Activated CD8-positive, alpha-beta memory T cell treated with anti-CD3 and anti-CD28 coated beads, Interleukin-2, amount 50 U/mL, for 1 hour (primary cell): ENCODE data around the gene HMCN2.
"Not testable (repeated sequence)": the region's sequence is repeated elsewhere in the genome, so short reads cannot be mapped to it uniquely, and the experiment has no call there.

ENCODE experiments used
- DNase-seq: peaks from one replicate; pipeline ENCODE4 v3.0.0-alpha.2; 2020; ENCODE audit errors: extremely low read depth

HMCN2 gene

DNA sequence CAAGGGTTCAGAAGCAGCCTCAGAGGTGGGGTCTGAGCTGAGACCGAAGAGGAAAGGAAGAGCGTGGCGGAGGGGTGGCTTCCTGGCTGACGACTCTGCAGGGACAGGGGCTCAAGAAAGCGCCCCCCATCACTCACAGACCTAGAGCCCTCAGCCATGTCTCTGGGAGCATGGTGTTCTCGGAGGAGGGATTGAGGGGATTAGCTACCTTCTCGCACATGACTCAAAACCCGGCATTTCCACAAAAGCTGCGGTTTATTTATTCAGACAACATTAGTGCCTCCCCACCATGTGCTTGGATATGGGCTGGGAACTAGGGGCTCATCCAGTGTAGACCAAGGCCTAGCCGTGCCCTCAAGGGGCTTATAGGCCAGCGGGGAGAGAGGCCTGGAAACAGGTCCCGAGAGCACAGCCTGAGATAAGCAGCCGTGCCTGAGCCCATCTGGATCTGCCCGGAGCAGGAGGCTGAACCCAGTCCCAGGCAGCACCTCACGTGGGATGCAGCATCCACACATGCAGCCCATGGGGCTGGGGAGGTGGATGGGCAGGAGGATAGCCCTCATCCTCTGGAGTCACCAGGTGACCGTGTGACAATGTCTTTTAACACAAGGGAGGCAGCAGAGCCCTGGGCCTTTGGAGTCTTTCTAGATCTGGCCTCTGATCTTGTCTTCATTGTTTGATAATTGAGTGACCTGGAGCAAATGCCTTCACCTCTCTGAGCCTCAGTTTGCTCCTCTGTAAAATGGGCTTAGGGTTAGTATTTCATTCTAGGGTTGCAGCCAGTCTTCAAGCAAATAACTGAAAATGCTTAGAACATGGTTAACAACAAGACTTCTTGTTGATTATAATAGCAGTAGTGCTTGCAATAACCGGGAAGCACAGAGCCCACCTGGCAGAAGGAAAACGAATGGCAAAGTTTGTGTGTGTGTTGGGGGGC is 878 bp upstream of the HMCN2 start:
- no peak for DNase-seq

DNA sequence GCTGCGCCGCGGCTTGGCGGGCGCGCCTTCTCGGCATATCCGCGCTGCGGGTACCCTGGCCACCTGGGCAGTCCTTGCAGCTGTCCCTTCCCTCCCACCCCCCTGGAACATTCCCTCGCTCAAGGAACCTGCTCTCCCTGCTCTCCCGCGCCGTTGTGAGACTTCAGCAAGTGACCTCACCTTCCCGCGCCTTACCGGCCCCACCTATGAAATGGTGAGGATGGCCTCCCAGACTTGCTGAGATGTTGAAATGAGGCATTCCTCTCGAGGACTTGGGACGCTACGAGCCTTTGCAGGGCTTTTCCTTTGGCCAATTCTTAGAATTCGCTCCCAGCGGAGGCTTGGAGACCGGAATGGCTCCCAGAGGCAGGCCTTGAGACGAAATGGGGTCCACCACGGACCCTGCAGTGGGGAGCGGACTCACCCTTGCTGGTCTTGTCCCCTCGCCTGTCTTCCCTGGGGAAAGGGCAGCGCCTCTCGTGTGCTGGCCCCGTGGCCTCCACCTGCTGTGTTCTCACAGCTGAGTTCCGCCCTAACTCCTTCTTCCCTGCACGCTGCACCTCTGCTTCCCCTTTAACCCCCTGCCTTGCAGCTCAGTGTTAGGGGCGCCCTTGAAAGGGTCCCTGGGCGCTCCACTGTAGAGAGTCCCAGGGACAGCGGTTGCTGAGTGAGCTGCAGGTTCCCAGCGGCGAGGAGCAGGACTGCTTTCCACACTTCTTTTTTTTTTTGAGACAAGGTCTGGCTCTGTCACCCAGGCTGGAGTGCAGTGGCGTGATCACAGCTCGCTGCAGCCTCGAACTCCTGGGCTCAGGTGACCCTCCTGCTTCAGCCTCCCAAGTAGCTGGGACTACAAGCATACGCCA is 907 bp downstream of the HMCN2 start:
- DNase-seq, result no peak

DNA sequence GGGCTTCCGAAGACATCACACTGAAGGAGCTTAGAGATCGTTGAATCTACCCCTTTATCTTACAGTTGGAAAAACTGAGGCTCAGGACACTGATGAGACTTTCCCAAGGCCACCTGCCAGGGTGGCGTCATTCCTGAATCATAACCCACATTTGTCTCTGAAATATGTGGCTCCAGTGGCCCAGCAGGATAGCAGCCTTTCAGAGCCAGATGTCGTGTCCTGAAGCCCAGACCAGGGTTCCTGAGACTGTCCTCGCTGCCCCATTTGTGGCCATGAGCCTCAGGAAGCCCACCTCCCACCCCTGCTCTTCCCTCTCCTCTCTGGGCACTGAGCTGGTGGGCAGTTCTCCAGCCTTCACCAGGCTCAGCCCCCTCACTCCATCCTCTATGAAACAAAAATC is 2.4 kb downstream of the HMCN2 start:
- no peak for DNase-seq

DNA sequence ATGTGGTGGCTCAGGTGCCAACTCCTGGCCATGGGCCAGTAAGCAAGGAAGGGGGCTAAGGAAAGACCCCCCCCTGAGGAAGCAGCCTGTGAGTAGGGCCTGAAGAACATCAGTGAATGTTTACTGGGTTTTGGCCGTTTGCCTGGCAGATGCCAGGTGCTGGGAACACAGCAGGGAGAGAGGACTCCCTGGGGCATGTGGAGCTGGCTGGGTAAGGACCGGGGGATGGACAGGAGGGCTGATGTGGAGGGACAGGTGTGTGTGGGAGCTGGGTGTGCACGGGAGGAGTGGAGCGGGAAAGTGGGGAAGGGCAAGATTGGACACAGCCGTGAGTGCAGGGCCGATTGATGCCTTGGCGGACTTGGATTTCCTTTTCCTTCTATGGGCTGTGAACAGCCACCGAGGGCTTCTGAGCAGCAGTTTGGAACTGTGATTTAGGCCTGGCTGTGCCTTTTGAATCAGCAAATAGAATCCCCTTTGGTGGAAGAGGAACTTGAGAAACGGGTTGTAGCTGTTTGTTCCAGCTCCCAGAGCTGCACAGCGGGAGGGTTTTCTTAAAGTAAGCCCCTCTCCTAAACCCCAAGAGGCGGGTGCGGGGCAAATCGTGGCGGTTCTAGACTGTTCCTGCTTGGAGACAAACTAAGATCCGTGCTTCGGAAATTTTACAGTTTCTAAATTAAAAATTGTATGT is 3.1 kb downstream of the HMCN2 start:
- DNase-seq, result no peak

DNA sequence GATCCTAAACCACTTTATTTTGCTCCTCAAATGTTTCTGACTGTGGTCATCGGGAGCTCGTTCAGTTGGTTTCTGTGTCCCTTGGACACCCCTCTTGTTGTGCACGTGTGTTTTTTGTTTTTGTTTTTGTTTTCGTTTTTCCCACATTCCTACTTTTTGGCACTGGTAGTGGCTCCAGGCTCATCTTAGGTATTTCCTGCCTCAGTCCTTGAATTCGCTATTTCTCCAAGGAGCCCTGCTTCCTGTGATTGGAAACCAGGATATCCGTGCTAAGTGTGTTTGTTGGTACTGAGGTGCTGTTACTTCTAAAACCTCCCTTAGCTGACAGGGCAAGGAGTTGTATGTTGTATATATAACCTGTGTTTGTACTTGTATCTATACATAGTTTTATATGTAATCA is 5.9 kb downstream of the HMCN2 start:
- DNase-seq, result no peak

DNA sequence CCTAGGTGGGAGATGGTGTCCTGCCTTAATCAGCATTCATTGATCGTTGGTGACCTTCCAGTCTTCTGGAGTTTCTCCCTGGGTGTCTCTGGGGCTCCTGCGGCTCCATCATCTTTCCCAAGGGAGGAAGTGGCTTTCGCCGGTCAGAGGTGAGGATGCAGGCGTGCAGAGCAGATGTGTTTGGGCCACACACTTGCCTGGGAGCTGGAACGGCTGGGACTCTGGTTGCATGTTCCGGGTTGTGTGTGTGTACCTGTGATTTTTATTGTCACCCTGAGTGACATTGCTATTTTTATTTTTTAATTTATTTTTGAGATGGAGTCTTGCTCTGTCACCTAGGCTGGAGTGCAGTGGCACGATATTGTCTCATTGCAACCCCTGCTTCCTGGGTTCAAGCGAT is 9.6 kb downstream of the HMCN2 start:
- no peak for DNase-seq

DNA sequence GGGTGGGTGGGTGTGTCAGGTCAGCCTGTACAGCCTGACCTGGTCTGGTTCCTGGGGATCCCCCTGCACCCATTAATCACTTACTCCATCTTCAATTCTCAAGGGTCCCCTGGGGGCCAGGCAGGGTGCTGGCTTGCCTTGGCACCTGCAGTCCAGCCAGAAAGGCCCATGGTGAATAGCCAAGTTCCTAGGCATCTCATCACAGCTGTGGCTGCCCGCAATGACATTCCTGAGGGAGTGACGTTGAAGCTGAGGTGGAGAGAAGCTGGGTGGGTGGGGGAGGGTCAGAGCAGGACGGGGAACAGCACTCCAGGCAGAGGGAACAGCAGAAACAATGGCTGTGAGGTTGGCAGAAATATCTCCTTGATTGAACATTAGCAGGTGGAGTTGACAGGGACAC is 10.6 kb downstream of the HMCN2 start:
- no peak for DNase-seq

DNA sequence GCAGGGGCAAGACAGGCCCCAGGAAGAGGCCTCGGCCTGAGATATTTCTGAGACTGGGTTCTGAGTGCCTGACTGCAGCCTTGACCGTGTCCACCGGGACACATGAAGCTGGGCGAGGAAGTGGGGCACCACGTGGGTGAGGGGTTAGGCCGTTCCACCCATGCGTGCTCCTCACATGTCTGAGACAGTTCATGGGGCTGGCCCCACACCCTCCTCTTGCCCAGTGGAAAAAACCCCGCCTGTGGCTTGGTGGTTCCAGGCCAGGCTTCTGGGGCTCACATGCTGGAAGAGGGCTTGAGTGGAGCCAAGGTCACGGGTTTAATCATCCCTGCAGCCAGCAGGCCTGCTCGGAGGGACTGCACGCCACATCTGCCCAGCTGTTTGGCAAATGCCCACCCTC is 11.4 kb downstream of the HMCN2 start:
- DNase-seq, result no peak

DNA sequence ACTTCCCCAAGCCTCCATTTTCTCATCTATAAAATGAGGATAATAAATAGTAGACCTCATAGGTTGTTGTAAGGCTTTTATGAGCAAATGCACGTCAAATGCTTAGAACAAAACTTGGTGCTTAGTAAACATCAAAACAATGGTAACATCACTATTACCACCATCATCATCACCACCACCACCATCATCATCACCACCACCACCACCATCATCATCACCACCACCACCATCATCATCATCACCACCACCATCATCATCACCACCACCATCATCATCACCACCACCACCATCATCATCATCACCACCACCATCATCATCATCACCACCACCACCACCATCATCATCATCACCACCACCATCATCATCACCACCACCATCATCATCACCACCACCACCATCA is 12.0 kb downstream of the HMCN2 start:
- DNase-seq, result not testable (repeated sequence)

DNA sequence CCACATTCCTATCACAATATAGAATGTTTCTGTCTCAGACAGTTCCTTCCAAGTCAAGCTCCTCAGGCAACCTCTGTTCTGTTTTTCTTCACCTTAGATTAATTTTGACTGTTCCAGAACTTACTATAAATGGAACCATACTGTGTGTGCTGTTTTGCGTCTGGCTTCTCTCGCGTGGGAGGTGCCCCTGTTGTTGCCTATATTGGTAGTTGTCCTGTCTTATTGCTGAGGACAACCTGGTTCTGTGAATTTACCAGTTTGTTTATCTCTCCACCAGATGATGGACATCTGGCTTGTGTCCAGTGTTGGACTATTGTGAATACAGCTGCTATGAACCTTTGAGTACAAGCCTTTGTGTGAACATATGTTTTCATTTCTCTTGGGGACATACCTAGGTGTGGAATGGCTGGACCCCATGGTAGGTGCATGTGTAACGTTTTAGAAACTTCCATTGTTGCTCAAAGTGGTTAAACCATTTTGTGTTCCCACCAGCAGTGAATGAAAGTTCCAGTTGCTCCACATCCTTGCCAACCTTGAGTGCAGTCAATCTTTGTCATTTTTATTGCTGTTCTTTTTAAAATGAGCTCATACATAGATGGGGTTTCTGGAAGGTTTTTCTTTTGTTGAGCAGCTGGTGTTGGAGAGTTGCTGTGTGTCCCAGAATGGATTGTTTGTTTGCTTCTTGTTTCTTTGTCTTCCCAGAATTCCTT is 18.1 kb downstream of the HMCN2 start:
- no peak for DNase-seq

DNA sequence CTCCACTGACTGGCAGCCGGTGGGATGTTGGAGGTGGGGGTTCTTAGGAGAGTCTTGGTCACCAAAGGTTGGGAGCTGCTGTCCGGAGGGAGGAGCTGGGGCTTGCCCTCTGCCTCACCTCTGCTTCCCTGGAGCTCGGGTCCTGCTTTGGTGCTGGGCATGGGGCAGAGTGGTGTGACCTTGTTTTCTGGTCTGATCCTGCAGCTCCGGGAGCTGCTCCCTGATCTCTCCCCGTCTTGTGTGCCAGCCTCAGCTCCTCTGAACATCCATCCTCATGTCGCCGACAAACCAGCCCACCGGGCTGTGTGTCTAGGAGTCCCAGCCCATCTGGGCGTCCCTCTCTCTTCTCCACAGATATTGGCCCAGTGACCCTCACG is 18.7 kb downstream of the HMCN2 start:
- no peak for DNase-seq

DNA sequence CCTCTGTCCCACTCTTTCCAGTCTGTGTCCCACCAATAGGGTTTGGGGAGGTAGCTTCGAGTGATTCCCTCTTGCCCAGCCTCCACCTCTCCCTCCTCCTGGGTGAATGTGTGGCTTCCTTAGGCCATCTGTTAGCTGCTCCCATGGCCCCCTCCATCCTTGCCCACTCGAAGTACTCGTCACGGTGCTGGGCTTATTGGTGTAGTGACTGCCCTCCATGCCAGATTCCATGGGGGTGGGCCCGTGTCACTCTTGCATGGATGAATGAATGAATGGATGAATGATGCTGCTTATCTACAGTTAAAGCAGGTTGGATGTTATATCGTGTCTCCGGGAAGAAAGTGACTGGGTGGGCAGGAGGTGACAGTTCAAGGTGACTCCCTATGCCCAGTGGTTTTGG is 19.1 kb downstream of the HMCN2 start:
- DNase-seq, result no peak

DNA sequence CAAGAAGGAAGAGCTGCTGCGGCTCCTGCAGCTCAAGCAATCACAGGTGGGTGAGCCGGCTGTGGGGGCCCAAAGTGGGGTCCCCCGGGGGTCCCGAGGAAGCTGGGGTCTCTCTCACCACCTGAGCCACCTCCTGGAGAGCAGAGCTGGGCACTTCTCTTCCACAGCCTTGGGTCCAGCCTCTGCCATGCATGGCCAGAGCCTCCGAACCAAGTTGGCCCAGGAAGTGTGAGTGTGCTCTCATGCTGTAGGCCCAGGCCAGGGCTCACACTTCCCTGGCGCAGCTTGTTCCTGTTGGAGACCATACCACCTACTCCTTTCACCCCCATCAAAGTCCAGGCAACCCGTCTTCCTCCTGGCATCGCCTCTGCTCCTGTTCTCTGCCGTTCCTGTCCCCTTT is 19.7 kb downstream of the HMCN2 start:
- DNase-seq, result no peak

DNA sequence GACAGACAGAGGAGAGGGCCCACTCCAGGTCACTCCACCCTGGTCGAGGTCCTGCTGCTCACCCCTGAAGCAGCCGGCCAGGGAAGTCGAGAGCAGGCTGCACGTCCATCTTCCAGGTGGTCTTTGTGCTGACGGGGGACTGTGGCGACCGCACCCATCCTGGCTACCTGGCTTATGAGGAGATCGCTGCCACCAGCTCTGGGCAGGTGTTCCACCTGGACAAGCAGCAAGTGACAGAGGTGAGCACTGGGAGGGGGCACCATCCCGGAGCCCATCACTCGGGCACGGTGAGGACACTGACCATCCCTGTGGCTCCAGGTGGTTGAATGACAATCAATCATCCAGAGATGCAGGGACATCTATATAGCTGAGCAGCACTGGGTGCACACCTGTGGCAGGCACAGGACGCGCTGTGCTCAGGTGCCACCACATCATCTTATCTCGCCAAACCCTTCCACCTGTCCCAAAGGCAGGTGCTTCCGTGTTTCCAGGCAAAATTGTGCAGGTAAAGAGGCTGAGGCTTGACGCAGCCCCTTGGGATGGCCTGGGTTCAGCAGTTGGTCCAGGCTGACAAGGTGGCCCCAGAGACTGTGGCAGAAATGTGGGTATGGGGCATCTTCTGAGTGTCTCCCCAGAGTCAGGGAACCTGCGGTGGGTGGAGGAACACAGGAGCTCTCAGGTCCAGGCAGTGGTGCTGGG is 20.7 kb downstream of the HMCN2 start:
- DNase-seq, result no peak

DNA sequence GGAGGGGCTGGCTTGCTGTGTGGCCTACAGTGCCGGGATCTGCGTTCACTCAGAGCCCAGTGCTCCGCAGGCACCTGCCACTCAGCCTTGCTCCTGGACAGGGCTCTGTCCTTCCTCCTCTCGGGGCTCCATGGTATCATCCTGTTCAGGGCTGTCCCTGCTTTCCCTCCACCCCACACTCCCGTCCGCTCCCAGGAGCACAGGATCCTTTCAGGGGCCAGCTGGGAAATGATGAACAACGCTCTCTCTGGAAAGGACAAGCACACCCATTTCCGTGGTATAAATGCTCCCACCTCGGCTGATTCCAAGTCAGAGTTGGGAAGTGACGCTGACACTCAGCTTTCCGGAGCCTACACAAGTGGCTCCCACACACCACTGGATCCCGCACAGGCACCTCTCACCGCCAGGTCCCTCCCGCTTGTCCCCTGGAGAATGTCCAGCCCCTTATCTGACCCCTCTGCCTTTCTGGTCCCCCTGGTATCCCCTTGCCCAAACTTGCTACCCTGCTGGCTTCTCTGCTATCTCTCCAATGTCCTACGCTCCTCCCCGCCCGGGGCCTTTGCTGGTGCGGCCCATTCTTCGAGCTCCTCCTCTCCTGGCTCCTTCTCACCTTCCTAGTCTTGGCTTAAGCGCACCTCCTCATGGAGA is 21.3 kb downstream of the HMCN2 start:
- DNase-seq, result no peak

DNA sequence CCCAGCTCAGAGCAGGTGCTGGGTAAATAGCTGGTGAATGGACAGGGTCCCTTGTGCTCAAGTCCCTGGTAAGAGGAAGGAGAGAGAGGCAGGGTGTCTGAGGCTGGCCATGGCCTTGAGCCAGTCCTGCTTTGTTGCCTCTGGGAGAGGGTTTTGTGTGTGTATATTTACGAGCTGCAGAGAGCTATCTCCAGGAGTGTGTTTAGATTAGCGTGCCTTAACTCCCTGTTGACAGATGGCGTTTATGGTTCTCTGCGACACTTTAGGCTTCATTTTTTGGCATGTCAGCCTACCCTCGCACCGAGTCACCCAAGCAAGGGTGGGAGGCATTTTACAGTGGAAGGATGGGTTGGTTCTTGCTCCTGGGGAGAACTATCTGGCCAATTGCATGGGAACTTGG is 22.2 kb downstream of the HMCN2 start:
- no peak for DNase-seq

DNA sequence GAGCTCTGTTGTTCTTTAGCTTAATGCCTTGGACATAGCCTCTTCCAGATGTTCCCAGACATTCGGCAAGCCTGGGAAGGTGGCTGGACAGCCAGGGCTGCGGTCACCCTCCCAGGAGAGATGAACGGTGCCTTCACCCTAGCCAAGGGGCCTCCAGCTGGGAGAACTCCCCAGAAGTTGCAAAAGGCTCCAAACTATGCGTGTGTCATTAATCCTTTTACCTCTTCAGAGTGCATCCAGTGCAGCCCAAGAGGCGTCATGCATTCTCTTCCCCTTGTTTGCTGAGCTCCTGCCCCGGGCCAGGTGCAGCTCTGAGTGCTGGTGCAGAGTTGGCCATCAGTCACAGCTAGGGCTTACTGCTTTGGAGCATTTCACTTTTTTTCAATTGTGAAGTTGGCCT is 22.8 kb downstream of the HMCN2 start:
- DNase-seq, result no peak

DNA sequence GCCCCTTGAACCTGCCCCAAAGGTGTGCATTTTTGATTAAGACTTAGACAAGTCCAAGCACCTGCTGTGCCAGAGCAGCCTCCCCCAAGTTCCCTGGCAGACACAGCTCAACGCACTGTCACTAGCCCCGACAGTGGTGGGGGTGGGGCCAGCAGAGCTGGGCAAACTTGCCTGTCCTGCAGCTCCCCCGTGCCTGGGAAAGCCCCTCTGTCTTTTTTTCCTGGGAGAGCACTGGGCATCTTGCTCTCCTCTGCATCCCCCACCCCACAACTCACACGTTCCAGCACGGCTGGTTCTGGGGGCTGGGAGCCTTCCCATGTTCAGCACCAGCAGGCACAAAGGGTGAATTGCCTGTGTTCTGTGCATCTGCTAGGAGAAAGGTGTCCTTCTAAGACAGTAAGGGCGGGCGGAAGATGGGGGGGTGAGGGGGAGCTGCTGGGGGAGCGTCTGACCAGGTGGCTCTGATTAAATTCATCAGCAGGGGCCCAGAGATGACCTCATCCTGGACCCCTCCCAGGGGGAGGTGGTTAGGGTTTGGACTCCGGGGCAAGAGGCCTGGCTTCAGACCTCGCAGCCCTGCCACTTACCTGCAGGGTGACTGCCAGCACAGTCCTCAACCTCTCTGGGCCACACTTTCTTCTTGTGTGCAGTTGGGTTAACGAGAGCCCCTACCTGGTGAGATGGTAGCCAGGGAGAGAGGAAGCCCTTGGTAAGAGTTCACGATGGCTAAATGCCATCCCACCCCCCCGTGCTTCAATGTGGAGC is 23.5 kb downstream of the HMCN2 start:
- no peak for DNase-seq

DNA sequence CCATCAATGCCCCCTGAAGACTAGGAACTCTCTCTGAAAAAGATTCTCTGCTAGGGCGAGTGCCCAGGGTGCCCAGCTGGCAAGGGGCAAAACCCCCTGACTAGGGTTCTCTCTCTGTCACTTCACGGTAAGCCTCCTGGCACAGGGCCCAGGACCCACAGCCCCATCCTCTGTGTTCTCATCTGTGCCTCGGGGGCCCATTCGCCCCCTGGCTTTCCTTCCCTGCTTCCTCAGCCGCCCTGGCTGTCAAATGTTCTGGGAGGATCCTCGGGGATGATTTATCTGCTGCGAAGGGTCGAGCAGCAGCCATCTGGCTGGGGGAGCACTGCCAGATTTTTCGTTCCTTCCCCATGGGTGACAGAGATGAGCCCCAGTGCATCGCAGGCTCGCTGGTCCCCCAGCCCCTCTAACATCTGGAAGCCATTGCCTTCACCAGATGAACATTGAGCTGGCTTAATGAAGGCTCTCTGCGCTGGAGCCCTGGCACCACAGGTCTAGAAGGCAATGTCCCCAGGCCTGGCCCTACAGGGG is 24.2 kb downstream of the HMCN2 start:
- DNase-seq, result no peak
